ENCODE results near the gene TTC22. TPM values are rescaled to one million over a fixed set of nuclear protein-coding genes. Genes with fewer than 3 reads are reported as not detected.

The TTC22 gene
- total RNA-seq, 1 donor from 2014 or later: not detected

GRCh38 chr1:54819195-54819536 is 18.0 kb upstream of the TTC22 start:
- H3K36me3 Mint-ChIP-seq (ENCODE audit: unreplicated experiment): no peaks in the 10 kb centered on the region
- no peak overlapping the region for H3K27ac Mint-ChIP-seq (ENCODE audit: unreplicated experiment)
- H3K4me1 Mint-ChIP-seq (ENCODE audit: unreplicated experiment): no peaks in the 10 kb centered on the region
- H3K4me3 Mint-ChIP-seq (ENCODE audit: unreplicated experiment): no peak overlapping the region
- TF ChIP-seq CTCF (IDR thresholded peaks at IDR 0.05): no peak
- peaks cover 51% of the 10 kb centered on the region for H3K27me3 Mint-ChIP-seq (ENCODE audit: unreplicated experiment)
- DNase-seq (ENCODE audit: extremely low spot score, unreplicated experiment): peak; percentile 42
- peaks cover 15% of the 10 kb centered on the region for H3K9me3 Mint-ChIP-seq (ENCODE audit: unreplicated experiment)

- DNase-seq (ENCODE audit: extremely low spot score, unreplicated experiment): peak; percentile 7
- H3K4me1 Mint-ChIP-seq (ENCODE audit: unreplicated experiment): peaks cover 3% of the 10 kb centered on the region
- no peak for TF ChIP-seq CTCF (IDR thresholded peaks at IDR 0.05)
- no peak overlapping the region for H3K4me3 Mint-ChIP-seq (ENCODE audit: unreplicated experiment)
- no peaks in the 10 kb centered on the region for H3K36me3 Mint-ChIP-seq (ENCODE audit: unreplicated experiment)
- no peak overlapping the region for H3K27ac Mint-ChIP-seq (ENCODE audit: unreplicated experiment)
- H3K27me3 Mint-ChIP-seq (ENCODE audit: unreplicated experiment): peaks cover 48% of the 10 kb centered on the region
- peaks cover 12% of the 10 kb centered on the region for H3K9me3 Mint-ChIP-seq (ENCODE audit: unreplicated experiment)
These were observed 17.5 kb upstream of the TTC22 start for GRCh38 chr1:54818461-54819194.

DNA sequence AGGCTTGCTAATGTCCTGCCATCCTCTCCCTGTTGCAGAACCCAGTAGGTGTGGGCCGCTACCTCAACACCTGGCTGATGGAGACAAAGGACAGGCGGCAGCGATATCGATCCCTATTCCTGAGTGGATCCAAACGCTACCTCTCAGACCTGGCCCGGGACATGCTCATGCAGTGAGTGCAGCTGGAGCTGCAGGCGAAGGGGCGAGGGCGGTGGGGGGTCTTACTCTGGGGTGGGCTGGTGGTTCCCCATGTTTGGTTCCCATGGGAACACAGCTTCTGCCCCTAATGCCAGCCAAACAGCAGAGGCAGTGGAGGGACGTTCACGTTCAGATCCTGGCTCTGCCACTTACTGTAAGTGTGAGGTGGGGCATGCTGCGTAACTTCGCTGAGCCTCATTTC is 15.8 kb upstream of the TTC22 start:
- Mint-ChIP-seq H3K36me3 (ENCODE audit: unreplicated experiment) (no peaks in the 10 kb centered on the region), H3K9me3 (ENCODE audit: unreplicated experiment) (peaks cover 6% of the 10 kb centered on the region), H3K4me3 (ENCODE audit: unreplicated experiment) (no peak overlapping the region), H3K4me1 (ENCODE audit: unreplicated experiment) (peaks cover 7% of the 10 kb centered on the region), H3K27me3 (ENCODE audit: unreplicated experiment) (peaks cover 34% of the 10 kb centered on the region), H3K27ac (ENCODE audit: unreplicated experiment) (no peak overlapping the region)
- peak; percentile 76 for DNase-seq (ENCODE audit: extremely low spot score, unreplicated experiment)
- TF ChIP-seq CTCF (IDR thresholded peaks at IDR 0.05): no peak

DNA sequence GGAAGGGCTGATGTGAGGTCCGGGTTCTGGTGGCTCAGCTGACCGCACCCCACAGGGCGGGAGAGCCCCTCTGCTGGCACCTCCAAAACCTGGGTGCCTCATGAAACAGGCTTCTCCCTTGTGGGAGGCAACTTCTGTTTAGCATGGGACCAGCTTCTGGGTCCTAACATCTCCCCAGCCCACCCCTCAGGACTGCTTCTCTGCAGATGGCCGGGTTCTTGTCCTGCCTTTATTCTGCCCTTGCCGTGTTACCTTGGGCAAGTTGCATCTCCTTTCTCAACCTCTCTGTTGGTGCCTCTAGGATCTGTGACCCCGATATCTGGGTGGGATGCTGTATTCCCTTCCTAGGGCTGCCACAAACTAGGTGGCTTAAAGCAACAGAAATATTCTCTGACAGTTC is 15.0 kb upstream of the TTC22 start:
- peaks cover 7% of the 10 kb centered on the region for H3K4me1 Mint-ChIP-seq (ENCODE audit: unreplicated experiment)
- H3K36me3 Mint-ChIP-seq (ENCODE audit: unreplicated experiment): no peaks in the 10 kb centered on the region
- TF ChIP-seq CTCF (IDR thresholded peaks at IDR 0.05): no peak
- no peak overlapping the region for H3K27ac Mint-ChIP-seq (ENCODE audit: unreplicated experiment)
- peak; percentile 66 for DNase-seq (ENCODE audit: extremely low spot score, unreplicated experiment)
- H3K4me3 Mint-ChIP-seq (ENCODE audit: unreplicated experiment): no peak overlapping the region
- H3K9me3 Mint-ChIP-seq (ENCODE audit: unreplicated experiment): peaks cover 1% of the 10 kb centered on the region
- peaks cover 29% of the 10 kb centered on the region for H3K27me3 Mint-ChIP-seq (ENCODE audit: unreplicated experiment)

GRCh38 chr1:54815086-54815876 is 14.2 kb upstream of the TTC22 start:
- Mint-ChIP-seq H3K4me1 (ENCODE audit: unreplicated experiment) (peaks cover 7% of the 10 kb centered on the region), H3K4me3 (ENCODE audit: unreplicated experiment) (no peak overlapping the region), H3K9me3 (ENCODE audit: unreplicated experiment) (no peaks in the 10 kb centered on the region), H3K27ac (ENCODE audit: unreplicated experiment) (no peak overlapping the region), H3K27me3 (ENCODE audit: unreplicated experiment) (peaks cover 20% of the 10 kb centered on the region), H3K36me3 (ENCODE audit: unreplicated experiment) (no peaks in the 10 kb centered on the region)
- TF ChIP-seq CTCF (IDR thresholded peaks at IDR 0.05): no peak
- DNase-seq (ENCODE audit: extremely low spot score, unreplicated experiment): peak; percentile 46

Measured in osteocyte (in vitro differentiated cells).